GM12878 (cell line): ENCODE measurements around the gene GYS2.

Experiments
- CTCF ChIP-seq, 3 experiments: IDR thresholded peaks in 2 of 3; conservative IDR thresholded peaks in 1 of 3; 2 replicates each; pipeline ENCODE4 v1.5.1; 2011; ENCODE audit warnings: low read depth in 3 of 3, low read length in 3 of 3, mild to moderate bottlenecking in 3 of 3, control low read depth in 2 of 3, moderate library complexity in 2 of 3, inconsistent platforms in 1 of 3, mixed read lengths in 1 of 3; ENCODE audit not compliant: control insufficient read depth in 2 of 3, insufficient read depth in 1 of 3; ENCODE audit errors: extremely low read depth in 1 of 3
- EZH2 ChIP-seq: IDR thresholded peaks from 2 replicates; pipeline ENCODE4 v1.6.1; 2012; ENCODE audit warnings: low read depth, mild to moderate bottlenecking, control low read depth, inconsistent platforms, low read length, borderline replicate concordance; ENCODE audit not compliant: control insufficient read depth
- NFIC ChIP-seq: IDR thresholded peaks from 2 replicates; pipeline ENCODE4 v1.6.1; 2012; ENCODE audit warnings: low read depth, mild to moderate bottlenecking, inconsistent platforms, low read length, moderate library complexity
- NRF1 ChIP-seq: conservative IDR thresholded peaks from 2 replicates; pipeline ENCODE4 v1.6.1; 2011; ENCODE audit warnings: mild to moderate bottlenecking, low read depth, low read length, improper control_type of control experiment
- POLR2AphosphoS2 ChIP-seq: IDR thresholded peaks from 2 replicates; pipeline ENCODE4 v1.6.1; 2011; ENCODE audit warnings: low read depth, mild to moderate bottlenecking, low read length, improper control_type of control experiment, moderate library complexity
- YY1 ChIP-seq: IDR thresholded peaks from 2 replicates; pipeline ENCODE4 v1.6.1; 2011; ENCODE audit warnings: low read depth, mild to moderate bottlenecking, low read length
- TF ChIP-seq, protein P1 (sequence below): IDR thresholded peaks from 2 replicates; pipeline ENCODE4 v1.6.1; 2012; ENCODE audit warnings: low read depth, low read length, improper control_type of control experiment

- no peak for TF ChIP-seq EZH2
- TF ChIP-seq, protein P1, sequence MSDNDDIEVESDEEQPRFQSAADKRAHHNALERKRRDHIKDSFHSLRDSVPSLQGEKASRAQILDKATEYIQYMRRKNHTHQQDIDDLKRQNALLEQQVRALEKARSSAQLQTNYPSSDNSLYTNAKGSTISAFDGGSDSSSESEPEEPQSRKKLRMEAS, result no peak
- TF ChIP-seq NRF1, result no peak
- no peak for TF ChIP-seq CTCF (IDR thresholded peaks at IDR 0.05 in 2 of 3, conservative IDR thresholded peaks at IDR 0.05 in 1 of 3; ENCODE audit: control insufficient read depth in 2 of 3, extremely low read depth in 1 of 3, insufficient read depth in 1 of 3, low read depth in 3 of 3, low read length in 3 of 3)
- TF ChIP-seq POLR2AphosphoS2, result no peak
- no peak for TF ChIP-seq NFIC
- TF ChIP-seq YY1, result no peak
These were observed 36.5 kb downstream of the GYS2 start for GRCh38 chr12:21568115-21568514.
